MCF 10A (cell line): ENCODE results near the gene MEX3D. TPM values are rescaled to one million over a fixed set of nuclear protein-coding genes. Genes with fewer than 3 reads are reported as not detected.
"Not testable (repeated sequence)": the region's sequence is repeated elsewhere in the genome, so short reads cannot be mapped to it uniquely, and the experiment has no call there.

Experiments used
- BruUV-seq: library from RNA; stranded (reverse); fragments of 400-500 nt; replicated peaks from 2 replicates; lab custom pipeline; 2021; lab: Mats Ljungman, UMichigan
- CTCF ChIA-PET: fragments of 300-600 bp; sonication (Branson Sonifier 250); formaldehyde crosslinking; extraction: SDS; loops from one replicate; lab custom pipeline; 2021; ENCODE audit warnings: antibody characterized with exemption, inconsistent platforms; lab: Yijun Ruan, JAX
- POLR2A ChIA-PET: fragments of 300-600, 350-650 bp; sonication (Branson Sonifier 250); formaldehyde crosslinking; extraction: SDS; loops from one replicate; lab custom pipeline; 2020; ENCODE audit warnings: antibody characterized with exemption, inconsistent platforms; lab: Yijun Ruan, JAX
- DNase-seq: peaks from one replicate; pipeline ENCODE4 v3.0.0-alpha.2; 2018; ENCODE audit not compliant: unreplicated experiment
- H3K27ac Mint-ChIP-seq: one replicate; pipeline ENCODE4 v1.8.0; 2022; ENCODE audit warnings: mild to moderate bottlenecking, low read depth, mixed read lengths; ENCODE audit not compliant: unreplicated experiment
- H3K27me3 Mint-ChIP-seq: one replicate; pipeline ENCODE4 v1.8.0; 2022; ENCODE audit warnings: mixed read lengths; ENCODE audit not compliant: insufficient read depth, unreplicated experiment
- H3K36me3 Mint-ChIP-seq: one replicate; pipeline ENCODE4 v1.8.0; 2022; ENCODE audit warnings: mild to moderate bottlenecking, moderate library complexity, mixed read lengths; ENCODE audit not compliant: insufficient read depth, unreplicated experiment
- H3K4me1 Mint-ChIP-seq: one replicate; pipeline ENCODE4 v1.8.0; 2022; ENCODE audit warnings: mixed read lengths; ENCODE audit not compliant: insufficient read depth, unreplicated experiment
- H3K4me3 Mint-ChIP-seq: one replicate; pipeline ENCODE4 v1.8.0; 2022; ENCODE audit warnings: mild to moderate bottlenecking, moderate library complexity, mixed read lengths; ENCODE audit not compliant: unreplicated experiment
- H3K9me3 Mint-ChIP-seq: one replicate; pipeline ENCODE4 v1.8.0; 2022; ENCODE audit warnings: mixed read lengths; ENCODE audit not compliant: unreplicated experiment
- intact Hi-C: fragments of 100-400 bp; cut with micrococcal nuclease; formaldehyde crosslinking; loops from 2 replicates; pipeline ENCODE4 v1.14.1; 2022
- total RNA-seq: library from RNA; stranded (reverse); gene quantifications from 2 replicates; pipeline ENCODE4 v1.2.3, GENCODE V29; 2022
- TF ChIP-seq, protein P1 (sequence below): fragments of 200-600 bp; IDR thresholded peaks from one replicate; pipeline ENCODE4 v1.8.0; 2022; ENCODE audit warnings: antibody characterized with exemption, mild to moderate bottlenecking; ENCODE audit not compliant: unreplicated experiment

The MEX3D gene
- total RNA-seq, 1 experiment from 2014 or later: 20.0 TPM

DNA sequence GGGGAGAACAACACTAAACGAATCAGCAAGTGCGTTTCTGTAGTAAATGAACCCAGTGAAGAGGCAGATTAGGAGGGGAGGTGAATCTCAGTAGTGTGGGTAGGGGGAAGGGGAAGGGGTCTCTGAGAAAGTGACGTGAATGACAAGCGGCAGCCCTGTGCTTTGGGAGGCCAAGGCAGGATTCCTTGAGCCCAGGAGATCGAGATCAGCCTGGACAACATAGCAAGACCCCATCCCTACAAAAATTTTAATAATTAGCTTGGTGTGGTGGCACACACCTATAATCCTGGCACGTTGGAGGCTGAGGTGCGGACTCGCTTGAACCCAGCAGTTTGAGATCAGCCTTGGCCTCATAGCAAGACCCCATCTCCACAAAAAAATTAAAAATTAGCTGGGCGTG, 36.1 kb downstream of the MEX3D start:
- CTCF ChIA-PET: interaction anchor here (0.7 to 1.6 kb wide), 2 partner anchors 140 to 263 kb away, joined by 3 to 7 read pairs; no protein-coding TSS in a partner anchor
- TF ChIP-seq, protein P1, sequence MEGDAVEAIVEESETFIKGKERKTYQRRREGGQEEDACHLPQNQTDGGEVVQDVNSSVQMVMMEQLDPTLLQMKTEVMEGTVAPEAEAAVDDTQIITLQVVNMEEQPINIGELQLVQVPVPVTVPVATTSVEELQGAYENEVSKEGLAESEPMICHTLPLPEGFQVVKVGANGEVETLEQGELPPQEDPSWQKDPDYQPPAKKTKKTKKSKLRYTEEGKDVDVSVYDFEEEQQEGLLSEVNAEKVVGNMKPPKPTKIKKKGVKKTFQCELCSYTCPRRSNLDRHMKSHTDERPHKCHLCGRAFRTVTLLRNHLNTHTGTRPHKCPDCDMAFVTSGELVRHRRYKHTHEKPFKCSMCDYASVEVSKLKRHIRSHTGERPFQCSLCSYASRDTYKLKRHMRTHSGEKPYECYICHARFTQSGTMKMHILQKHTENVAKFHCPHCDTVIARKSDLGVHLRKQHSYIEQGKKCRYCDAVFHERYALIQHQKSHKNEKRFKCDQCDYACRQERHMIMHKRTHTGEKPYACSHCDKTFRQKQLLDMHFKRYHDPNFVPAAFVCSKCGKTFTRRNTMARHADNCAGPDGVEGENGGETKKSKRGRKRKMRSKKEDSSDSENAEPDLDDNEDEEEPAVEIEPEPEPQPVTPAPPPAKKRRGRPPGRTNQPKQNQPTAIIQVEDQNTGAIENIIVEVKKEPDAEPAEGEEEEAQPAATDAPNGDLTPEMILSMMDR: no peak
- Mint-ChIP-seq H3K27ac (no peak overlapping the region), H3K4me1 (no peaks in the 10 kb centered on the region), H3K4me3 (no peak overlapping the region), H3K27me3 (peaks cover 5% of the 10 kb centered on the region), H3K9me3 (no peaks in the 10 kb centered on the region), H3K36me3 (no peaks in the 10 kb centered on the region)
- intact Hi-C loops: no loop called here
- POLR2A ChIA-PET: interaction anchor here (0.7 kb wide), 1 partner anchor 302 kb away, joined by 3 read pairs; no protein-coding TSS in a partner anchor
- BruUV-seq: no TSS peak
- DNase-seq: no peak

DNA sequence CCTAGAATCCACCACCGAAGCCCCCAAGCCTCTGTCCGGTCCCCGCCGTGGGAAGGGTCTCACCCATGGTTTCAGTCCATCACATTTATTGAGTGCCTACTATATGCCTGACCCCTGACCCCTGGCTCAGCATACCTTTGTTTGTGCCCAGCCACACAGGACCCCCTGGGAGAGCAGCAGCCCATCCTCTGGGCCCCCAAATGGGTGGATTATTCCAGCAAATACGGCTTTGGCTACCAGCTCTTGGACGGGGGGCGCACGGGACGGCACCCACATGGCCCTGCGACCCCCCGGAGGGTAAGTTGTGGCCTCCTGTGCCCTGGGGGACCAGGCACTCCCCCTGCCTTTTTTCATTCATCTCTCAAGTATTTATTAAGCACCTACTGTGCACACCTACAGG, 36.5 kb downstream of the MEX3D start:
- H3K36me3 Mint-ChIP-seq: no peaks in the 10 kb centered on the region
- H3K4me3 Mint-ChIP-seq: no peak overlapping the region
- ChIA-PET CTCF (interaction anchor here (0.5 to 0.7 kb wide), 2 partner anchors 13 to 263 kb away, joined by 3 read pairs; no protein-coding TSS in a partner anchor), POLR2A (interaction anchor here (0.7 kb wide), 1 partner anchor 302 kb away, joined by 3 read pairs; no protein-coding TSS in a partner anchor)
- H3K9me3 Mint-ChIP-seq: no peaks in the 10 kb centered on the region
- peaks cover 9% of the 10 kb centered on the region for H3K27me3 Mint-ChIP-seq
- TF ChIP-seq, protein P1: no peak
- intact Hi-C loops: no loop called here
- no peaks in the 10 kb centered on the region for H3K4me1 Mint-ChIP-seq
- DNase-seq: no peak
- no TSS peak for BruUV-seq
- H3K27ac Mint-ChIP-seq: no peak overlapping the region

DNA sequence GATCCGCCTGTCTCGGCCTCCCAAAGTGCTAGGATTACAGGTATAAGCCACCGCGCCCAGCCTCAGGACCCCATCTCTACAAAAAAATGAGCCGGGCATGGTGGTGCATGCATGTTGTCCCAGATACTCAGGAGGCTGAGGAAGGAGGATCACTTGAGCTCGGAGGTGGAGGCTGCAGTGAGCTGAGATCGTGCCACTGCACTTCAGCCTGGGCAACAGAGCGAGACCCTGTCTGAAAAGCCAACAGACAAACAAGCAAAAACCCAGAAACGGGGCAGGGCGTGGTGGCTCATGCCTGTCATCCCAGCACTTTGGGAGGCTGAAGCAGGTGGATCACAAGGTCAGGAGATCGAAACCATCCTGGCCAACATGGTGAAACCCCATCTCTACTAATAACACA, 37.3 kb downstream of the MEX3D start:
- H3K27me3 Mint-ChIP-seq: peaks cover 16% of the 10 kb centered on the region
- H3K36me3 Mint-ChIP-seq, DNase-seq, intact Hi-C loops, POLR2A ChIA-PET, H3K4me3 Mint-ChIP-seq, H3K4me1 Mint-ChIP-seq, BruUV-seq, H3K27ac Mint-ChIP-seq, H3K9me3 Mint-ChIP-seq: not testable (repeated sequence)
- CTCF ChIA-PET: interaction anchor here (0.6 kb wide), 1 partner anchor 44 kb away, joined by 3 read pairs; no protein-coding TSS in a partner anchor

DNA sequence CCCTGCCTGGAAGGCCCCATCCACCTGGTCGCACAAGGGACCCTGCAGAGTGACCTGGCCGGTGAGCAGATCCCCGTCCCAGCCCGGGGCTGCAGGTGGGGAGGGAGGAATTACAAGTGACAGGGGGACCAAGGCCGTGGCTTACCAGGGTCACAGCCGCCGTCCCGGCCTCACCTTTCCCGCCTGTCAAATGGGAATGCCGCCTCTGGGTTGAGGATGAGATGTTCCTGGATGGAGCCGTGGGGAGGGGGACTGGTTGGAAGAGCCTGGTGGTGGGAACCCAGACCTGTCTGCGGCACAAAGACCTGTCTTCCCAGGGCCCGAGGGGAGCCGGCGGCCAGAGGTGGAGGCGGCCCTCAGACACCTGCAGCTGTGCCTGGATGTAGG, 38.7 kb downstream of the MEX3D start:
- no peaks in the 10 kb centered on the region for H3K4me1 Mint-ChIP-seq
- no peaks in the 10 kb centered on the region for H3K9me3 Mint-ChIP-seq
- ChIA-PET POLR2A (no interaction called here), CTCF (no interaction called here)
- H3K27me3 Mint-ChIP-seq: peaks cover 30% of the 10 kb centered on the region
- no TSS peak for BruUV-seq
- H3K4me3 Mint-ChIP-seq: no peak overlapping the region
- no peak overlapping the region for H3K27ac Mint-ChIP-seq
- intact Hi-C loops: no loop called here
- TF ChIP-seq, protein P1: no peak
- no peak for DNase-seq
- H3K36me3 Mint-ChIP-seq: no peaks in the 10 kb centered on the region
